Muscle of back (tissue), 10 donors: Measurements from ENCODE around the gene RNF135. TPM values are rescaled to one million over a fixed set of nuclear protein-coding genes. Genes with fewer than 3 reads are reported as not detected.

Source experiments
- polyA plus RNA-seq, 10 donors: library from polyadenylated mRNA; unstranded; fragments of 120-200 nt; gene quantifications; one replicate each; pipeline ENCODE4 v1.2.1, GENCODE V29; 2013; ENCODE audit not compliant: insufficient read length in 10 of 10

The RNF135 gene
- polyA plus RNA-seq, 10 donors = 7.6 to 11.9 (median 9.6) TPM

Other genes starting within 250 kb of the RNF135 start
- gene CRLF3, start 146.3 kb upstream of the RNF135 start, polyA plus RNA-seq = 10 to 100 TPM in 7 of 10 donors, 1 to 10 TPM in 3; 8.3 to 17.1 (median 13.1) TPM
- 1 to 10 TPM; 2.0 to 5.1 (median 3.8) TPM for gene ATAD5, start 139.1 kb upstream of the RNF135 start, polyA plus RNA-seq
- 10 to 100 TPM; 10.6 to 15.0 (median 13.1) TPM for gene TEFM, start 64.8 kb upstream of the RNF135 start, polyA plus RNA-seq
- 1 to 10 TPM; 4.9 to 9.3 (median 6.4) TPM for gene ADAP2, start 49.1 kb upstream of the RNF135 start, polyA plus RNA-seq
- gene NF1, start 123.9 kb downstream of the RNF135 start, polyA plus RNA-seq = 10 to 100 TPM; 18.9 to 31.2 (median 25.1) TPM